ENCODE results near the gene KLK2.
"Not testable (repeated sequence)": the region's sequence is repeated elsewhere in the genome, so short reads cannot be mapped to it uniquely, and the experiment has no call there.

Gene KLK2

DNA sequence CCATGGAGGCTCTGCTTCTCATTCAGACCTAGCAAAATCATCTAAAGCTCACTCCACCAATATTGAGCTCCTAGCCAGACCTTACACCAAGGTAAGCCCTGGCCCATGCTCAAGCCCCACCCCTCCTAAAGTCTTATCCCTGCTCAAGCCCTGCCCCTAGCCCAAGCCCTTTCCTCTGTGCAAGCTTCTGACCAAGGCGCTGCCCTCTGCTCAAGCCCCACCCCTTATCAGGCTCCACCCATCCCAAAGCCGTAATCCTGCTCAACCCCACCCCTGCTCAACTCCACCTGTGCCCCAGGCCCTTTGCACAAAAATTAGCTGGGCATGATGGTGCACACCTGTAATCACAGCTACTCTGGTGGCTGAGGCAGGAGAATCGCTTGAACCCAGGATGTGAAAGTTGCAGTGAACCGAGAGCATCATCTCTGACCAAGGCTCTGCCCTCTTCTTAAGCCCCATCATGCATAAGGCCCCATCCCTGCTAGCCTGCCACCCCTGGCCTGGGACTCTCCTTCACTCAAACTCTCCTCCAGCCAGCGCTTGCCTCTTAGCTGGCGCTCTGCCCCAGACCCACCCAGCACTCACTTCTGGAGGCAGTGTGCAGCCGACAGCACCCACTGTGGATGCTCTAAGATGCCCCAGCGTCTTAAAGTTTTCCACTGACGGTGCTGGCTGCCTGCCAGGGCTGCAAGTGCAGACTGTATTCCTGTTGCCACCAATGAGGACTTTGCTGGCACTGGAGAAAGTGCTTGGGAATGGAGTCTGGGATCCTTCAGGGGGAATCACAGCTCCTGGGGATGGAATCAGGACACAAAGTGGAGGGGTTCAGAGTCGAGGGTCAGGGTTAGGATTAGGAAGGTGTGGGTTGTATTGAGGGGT, 21.5 kb downstream of the KLK2 start:
- DNase-seq (ENCODE audit: low read depth) = no peak

DNA sequence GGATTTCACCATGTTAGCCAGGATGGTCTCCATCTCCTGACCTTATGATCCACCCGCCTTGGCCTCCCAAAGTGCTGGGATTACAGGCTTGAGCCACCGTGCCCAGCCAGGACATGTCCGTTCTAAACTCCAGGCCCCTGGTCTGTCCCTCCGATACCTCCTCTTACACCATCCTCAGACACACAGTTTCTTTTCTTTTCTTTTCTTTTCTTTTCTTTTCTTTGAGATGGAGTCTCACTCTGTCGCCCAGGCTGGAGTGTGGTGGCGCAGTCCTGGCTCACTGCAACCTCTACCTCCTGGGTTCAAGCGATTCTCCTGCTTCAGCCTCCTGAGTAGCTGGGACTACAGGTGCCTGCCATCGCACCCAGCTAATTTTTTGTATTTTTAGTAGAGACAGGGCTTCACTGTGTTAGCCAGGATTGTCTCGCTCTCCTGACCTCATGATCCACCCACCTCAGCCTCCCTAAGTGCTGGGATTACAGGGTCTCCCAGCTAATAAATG, 22.9 kb downstream of the KLK2 start:
- not testable (repeated sequence) for DNase-seq (ENCODE audit: low read depth)

DNA sequence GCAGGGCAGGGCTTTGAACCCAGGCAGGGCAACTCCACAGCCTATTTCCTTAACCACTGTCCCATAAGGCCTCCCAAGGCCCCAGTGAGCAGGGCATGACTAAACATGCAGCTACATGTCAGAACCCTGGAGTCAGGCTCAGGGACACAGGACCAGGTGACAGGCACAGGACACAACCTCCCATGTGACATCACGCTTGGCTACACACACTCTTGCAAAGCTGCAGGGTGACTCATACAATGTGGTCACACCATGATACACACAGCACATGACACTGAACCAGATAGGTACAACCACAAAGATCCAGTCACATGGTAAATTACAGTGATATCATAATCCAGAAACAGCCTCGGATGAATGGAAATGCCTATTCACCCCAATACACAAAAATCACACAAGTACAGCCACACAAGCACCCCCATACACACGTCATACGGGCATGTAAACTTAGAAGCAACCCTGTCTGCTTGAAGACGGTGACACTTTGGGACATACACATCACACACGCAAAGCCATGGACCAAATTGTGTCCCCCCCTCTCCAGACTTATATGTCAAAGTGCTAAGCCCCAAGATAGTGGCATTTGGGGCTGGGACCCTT, 23.5 kb downstream of the KLK2 start:
- DNase-seq (ENCODE audit: low read depth) = no peak

DNA sequence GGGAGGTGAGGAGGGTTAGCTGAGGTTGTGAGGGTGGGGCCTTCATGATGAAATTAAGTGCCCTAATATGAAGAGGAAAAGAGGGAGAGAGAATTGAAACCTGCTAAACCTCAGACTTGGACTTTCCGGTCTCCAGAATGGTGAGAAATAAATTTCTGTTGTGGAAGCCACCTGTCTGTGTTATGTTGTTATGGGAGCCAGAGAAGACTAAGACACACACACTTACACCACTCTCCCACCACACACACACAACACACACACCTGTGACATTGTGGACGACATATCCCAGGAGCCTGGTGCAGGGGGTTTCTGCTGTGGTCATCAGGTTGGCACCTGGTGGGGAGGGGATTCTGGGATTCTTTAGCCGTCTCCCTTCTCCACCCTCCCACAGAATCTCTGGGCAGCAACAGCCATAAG, 24.0 kb downstream of the KLK2 start:
- no peak for DNase-seq (ENCODE audit: low read depth)

DNA sequence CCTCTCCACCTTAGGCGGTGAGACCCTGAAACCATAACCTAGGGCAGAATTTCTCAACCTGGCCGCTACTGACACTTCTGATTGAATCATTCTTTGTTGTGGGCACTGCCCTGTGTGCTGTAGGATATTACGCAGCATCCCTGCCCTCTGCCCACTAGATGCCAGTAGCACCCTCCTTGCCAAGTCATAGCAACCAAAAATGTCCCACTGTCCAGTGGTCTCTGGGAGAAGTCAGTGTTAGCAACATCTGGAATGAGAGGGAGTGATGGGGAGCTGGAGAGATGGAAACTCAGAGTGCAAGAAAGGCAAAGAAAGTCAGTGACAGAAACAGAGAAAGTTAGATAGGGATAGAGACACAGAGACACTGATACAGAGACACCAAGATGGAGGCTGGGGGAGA, 24.4 kb downstream of the KLK2 start:
- no peak for DNase-seq (ENCODE audit: low read depth)

DNA sequence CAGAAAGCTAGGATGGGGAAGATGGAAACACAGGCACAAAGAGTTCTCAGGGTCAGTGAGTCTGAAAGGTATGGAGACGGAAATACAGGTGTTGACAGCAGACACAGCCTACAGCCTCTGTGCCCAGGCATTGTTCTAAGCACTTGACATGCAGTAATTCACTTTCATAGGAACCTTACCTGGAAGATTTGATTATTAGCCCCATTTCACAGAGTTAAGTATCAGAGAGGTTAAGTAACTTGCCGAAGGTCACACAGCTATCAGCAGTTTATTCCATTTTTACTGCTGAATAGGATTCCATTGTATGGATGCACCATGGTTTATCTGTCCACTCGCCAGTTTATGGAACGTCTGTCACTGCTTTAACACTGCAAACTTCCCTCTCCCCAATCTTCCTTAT, 24.8 kb downstream of the KLK2 start:
- DNase-seq (ENCODE audit: low read depth) = no peak

DNA sequence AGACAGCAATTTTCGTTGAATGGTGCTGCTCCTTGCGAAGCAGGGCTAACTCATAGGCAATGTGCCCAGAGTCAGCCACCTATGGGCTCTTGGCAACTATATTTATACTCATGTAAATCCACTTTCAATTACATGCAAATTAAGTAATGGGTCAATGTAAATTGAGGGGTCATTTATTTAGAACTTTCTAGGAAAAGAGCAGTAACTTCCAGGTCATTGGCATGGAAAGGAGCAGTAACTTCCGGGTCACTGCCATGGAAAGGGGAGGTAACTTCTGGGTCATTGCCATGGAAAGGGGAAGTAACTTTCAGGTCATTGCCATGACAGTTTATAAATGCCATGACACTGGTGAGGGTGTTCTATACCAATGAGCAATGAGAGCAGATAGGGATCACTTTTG, 26.3 kb downstream of the KLK2 start:
- DNase-seq (ENCODE audit: low read depth) = no peak

DNA sequence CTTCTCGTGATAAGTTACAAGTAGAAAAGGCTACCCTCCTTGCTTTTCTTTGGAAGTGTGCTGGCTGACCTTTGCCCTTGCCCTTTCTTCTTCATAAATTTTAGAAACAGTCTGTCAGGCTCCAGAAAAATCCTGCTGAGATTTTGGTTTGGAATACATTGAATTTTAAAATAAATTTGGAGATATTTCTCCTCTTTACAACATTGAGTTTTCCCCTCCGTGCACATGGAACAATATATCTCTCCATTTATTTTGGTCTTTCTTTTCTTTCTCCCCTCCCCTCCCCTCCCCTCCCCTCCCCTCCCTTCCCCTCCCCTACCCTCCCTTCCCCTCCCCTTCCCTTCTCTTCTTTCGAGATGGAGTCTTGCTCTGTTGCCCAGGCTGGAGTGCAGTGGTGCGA, 29.4 kb downstream of the KLK2 start:
- no peak for DNase-seq (ENCODE audit: low read depth)

DNA sequence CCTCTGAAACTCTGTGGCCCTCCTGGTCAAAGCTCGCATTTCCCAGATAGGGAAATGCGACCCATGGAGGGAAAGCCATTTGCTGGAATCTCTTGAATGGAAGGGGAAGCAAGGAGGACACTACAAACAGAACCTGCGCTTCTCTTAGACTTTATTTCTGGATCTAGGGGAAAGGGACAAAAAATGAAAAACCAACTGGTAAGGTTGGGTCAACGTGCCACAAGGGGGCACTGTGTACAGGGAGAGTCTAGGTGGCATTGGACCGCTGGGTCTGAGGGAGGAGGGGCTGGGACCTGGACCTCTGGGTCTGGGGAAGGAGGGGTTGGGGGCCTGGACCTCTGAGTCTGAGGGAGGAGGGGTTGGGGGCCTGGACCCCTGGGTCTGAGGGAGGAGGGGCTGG, 33.0 kb downstream of the KLK2 start:
- no peak for DNase-seq (ENCODE audit: low read depth)

DNA sequence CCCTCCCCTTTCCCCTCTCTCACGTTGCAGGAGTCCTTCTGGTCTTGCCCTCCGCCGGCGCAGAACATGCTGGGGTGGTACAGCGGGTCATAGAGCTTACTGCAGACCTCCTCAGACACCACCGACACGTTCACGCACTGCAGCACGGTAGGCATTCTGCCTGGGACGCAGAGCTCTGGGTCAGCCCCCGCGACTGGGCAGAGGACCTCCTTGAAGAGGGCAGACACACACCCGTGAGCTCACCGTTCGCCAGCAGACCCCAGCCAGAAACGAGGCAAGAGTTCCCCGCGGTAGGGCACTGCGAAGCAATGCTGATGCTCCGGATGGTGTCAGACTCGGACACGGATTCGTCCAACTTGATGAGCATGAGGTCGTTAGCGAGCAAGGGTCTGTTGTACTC, 35.1 kb downstream of the KLK2 start:
- no peak for DNase-seq (ENCODE audit: low read depth)

DNA sequence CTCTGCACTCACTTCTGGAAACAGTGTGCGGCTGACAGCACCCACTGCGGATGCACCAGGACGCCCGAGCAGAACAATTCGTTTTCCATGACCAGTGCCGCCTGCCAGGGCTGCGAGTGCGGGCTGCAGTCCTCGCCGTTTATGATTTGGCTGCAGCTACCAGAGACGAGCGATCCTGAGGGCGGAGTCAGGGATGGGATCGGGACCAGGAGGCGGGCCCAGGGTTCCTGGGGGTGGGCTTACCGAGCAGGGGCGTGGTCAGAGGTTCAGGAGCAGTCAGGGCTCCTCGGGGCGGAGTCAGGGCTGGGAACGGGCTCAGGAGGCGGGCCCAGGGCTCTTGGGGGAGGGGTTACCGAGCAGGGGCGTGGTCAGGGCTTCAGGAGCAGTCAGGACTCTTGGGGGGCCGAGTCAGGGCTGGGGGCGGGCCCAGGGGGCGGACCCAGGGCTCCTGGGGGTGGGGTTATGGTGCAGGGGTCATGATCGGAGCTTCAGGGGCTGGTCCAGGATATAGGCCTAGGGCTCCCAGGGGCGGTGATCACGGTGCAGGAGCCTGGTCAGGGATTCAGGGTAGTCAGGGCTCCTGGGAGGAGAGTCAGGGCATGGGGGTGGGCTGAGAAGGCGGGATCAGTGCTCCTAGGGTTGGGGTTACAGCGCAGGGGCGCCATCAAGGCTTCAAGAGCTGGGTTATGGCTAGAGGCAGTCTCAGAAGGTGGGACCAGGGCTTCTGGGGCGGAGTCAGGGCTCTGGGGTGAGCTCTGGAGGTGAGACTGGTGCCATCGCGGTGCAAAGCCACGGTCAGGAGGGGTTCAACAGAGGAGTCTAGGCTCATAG, 36.2 kb downstream of the KLK2 start:
- no peak for DNase-seq (ENCODE audit: low read depth)

DNA sequence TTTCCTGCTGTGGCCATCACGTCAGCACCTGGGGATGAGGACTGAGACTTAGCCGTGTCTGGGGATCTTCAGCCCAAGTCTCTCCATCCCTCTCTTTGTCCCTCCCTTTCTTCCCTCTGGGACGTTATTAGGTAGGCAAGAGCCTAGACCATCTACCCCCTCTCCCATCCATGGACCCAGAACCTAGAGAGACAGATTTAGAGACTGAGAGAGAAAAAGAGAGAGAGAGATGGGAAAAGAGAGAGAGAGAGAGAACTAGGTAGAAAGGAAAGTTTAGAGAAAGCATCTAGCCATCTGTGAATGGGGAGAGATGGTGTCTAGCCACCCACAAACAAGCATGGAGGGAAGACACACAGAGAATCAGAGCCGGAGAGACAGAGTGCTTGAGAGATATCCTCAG, 37.5 kb downstream of the KLK2 start:
- DNase-seq (ENCODE audit: low read depth) = no peak

DNA sequence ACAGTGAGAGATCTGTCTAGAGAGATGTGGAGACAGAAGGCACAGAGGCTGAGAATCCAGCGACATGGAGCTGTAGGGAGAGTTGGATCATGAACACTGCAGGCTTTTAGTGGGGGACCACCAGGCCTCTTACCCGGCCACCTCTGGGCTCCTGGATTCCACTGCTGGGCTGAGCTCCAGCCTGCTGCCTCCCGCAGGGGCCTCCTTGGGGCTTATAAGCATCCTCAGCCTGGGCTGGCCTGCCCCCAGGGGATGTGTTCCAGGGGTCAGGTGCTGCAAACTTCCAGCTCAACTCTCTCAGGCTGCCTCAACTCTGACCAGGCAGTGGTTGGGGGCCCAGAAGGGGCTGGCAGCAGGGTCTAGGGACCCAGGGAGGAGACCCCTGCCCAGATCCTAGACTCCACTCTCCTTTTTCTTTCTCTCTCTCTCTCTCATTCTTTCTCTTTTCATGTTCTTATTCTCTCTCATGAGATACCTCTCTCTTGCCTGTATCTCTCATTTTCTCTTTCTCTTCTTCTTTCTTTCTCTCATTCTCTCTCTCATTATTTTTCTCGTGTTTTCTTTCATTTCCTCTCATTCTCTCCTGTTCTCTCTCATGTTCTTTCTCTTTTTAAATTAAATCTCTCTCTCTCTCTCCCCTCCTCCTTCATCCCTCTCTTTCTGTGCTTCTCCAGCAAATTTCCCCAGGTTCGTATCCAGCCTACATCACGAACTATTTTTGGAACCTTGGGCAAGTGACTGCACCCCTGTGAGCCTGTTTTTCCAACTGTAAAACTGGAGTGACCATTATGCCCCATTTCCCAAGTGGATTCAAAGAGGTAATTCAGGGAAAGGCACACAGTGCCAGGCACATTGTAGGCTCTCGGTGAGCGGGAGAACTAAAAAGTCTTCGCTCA, 38.2 kb downstream of the KLK2 start, which contains the start of gene KLK4:
Gene KLK4, minus strand, starts transcription at position 190 of the 896 bp plus-strand sequence. CDS start 657 bp downstream, outside the sequence.
- no peak for DNase-seq (ENCODE audit: low read depth)

DNA sequence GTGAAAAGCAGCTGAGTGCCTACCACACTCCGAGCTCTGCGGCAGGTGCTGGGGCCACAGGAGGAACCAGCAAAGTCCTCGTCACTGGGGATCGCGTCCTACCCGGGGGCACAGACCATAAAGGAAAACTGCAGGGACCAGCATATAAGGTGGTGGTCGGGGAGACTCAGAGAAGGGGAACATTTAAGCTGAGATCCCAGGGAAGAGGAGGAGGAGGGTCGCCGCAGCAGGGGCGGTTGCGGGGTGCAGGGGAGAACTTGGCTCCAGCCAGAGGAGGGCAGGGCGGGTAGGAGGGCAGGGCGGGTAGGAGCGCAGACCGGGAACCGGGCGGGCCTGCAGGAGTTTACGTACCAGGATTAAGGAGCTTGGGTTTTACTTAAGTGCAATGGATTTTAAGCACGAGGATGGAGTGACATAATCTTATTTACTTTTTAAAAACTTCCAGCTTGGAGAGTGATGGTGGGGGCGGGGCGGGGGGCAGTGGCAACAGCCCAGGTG, 38.9 kb downstream of the KLK2 start:
- DNase-seq (ENCODE audit: low read depth) = no peak

DNA sequence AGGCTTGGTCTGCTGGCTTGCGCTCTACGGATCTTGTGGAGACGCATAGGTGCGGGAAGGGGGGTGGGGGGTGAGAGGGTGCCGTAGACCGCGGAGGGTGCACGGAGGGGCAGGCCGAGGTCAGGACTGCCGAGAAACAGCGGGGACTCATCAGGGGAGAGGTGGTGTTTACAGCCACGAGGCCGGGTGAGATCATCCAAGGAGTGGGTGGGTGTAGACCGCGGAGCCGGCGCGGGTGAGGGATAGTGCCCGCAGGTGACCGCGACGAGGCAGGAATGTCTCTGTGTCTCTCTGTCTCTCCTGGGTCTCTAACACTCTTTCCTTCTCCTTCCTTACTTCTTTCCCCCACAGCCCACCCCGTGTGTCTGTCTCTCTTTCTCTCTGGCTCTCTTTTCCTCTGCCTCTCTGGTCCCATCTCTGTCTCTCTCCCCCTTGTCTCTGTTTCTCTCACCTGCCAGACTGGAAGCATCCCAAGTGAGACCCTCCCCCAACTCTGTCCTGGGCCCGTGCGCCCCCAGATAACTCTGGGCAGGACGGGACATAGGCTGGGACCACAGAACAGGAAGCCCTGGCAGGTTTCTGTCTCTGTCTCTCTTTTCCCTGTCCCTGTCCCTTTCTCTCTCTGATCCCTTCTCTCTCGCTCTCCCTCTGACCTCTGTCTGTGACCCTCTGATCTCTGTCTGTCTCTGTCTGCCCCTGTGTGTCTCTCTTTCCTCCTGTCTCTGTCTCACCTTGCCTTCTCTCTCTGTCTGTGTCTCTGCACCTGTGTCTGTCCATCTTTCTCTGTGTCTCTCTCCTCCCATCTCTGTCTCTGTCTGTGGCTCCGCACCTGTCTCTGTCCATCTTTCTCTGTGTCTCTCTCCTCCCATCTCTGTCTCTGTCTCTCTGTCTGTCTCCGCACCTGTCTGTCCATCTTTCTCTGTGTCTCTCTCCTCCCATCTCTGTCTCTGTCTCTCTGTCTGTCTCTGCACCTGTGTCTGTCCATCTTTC, 39.8 kb downstream of the KLK2 start:
- no peak for DNase-seq (ENCODE audit: low read depth)

DNA sequence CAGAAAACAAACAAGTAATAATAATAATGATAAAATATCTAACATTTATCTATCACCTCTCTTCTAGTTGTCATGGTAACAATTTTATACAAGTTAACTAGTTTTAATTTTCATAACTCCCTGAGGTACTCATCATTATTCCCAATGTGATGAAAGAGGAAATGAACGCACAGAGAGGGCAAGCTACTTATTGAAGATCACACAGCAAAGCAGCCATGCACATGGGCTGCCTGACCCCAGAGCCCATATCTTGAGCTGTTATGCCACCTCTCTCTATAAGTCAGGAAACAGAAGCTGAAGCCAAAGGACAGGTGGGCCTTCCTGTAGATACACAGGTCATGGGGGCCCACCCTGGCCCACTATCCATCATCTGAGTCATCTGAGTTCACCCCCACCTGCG, 42.8 kb downstream of the KLK2 start:
- no peak for DNase-seq (ENCODE audit: low read depth)

DNA sequence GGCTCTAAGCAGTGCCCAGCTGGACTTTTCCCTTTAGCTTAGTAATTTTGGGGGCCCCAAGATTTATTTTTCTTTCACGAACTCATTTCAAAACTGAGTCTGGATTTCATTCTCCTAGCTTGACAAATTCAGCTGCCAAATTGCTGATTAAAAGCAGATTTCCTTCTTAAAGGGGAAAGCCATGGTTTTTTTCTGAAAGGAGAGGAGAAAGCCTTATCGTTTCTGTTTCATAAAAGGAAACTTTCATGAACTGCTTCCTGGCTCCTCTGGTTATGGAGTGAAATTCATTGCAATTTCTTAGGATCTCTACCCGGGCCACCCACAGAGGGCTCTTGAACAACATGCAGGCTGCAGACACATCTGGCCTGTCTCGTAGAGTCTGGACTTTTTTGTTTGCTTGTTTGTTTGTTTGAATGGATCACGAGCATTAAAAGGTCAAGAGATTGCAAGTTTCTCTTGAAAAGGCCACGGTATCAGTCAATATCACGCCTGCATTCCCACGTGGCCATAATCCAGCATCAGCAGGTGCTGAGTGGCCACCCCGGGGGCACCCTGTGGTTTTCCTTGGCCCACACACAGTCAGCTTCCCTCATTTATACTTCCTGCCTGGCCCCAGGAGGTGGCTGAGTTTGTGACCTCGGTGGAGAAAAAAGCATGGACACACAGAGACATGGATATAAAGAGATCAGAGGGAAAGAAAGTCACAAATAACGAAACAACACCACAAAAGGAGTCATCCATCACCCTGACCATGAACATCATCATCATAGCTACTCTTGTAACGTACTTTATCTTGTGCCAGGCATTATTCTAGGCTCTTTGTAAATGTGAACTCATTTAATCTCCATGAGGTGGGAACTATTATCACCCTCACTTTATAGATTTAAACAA, 48.4 kb downstream of the KLK2 start:
- no peak for DNase-seq (ENCODE audit: low read depth)

DNA sequence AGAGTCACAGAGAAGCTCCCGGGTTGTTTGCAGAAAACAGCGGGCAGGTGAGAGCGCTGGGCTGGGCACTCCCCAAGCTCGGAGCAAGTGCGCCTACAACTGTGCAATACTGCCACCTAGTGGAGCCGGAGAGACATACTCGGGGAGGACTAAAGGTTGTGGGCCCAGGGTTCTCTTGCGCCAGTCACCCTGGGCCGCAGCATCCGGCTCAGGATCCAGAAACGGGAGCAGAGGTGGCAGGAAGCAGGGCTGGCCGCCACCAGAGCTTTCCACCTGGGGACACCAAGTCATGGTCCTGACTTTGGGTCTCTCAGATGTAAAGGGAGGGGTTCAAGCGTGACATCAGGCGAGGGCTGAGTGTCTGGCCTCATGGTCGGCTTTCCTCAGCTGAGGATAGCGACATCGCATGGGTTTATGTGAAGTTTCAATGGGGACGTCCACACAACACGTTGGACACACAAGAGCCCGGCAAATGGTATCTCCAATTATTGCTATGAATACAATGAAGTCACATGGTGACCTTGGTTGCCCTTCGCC, 49.1 kb downstream of the KLK2 start:
- peak; percentile 32 for DNase-seq (ENCODE audit: low read depth)

DNA sequence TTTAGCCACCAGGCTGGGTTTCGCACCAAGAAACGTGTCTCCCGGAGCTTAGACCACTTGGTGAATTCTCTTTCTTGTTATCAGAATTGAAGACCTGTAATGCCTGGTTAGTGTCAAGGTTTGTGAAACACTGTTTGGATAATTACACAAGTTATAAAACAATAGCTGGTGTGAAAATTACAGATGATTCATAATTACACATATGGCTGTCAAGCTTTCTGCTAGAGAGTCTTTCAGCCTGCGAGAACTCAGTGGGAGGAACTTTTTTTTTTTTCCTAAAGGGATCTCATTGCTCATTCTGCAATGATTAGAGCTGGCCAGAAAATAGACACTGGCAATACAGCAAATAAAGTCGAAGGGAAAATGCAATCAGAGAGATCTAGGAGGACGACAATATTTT, 51.3 kb downstream of the KLK2 start:
- DNase-seq (ENCODE audit: low read depth) = no peak
